Heart right ventricle (tissue), 16 donors: ENCODE data around the gene VARS2. TPM values are rescaled to one million over a fixed set of nuclear protein-coding genes. Genes with fewer than 3 reads are reported as not detected.

Source experiments
- ATAC-seq, 8 donors: fragments of 200-7000 bp; cut with Tn5 transposase; one replicate each; pipeline ENCODE4 v1.9.1; 2020; ENCODE audit warnings: mild to moderate bottlenecking in 8 of 8, moderate library complexity in 8 of 8, moderate number of reproducible peaks in 1 of 8
- DNase-seq, 2 donors: peaks; one replicate each; pipeline ENCODE4 v3.0.0-alpha.2; 2020
- H3K27ac ChIP-seq, 10 donors: fragments of 200-600 bp; sonication (generic) in 2 of 10; one replicate each; pipeline versions ENCODE4 v1.5.0 to v1.8.0; 2020 to 2022; ENCODE audit warnings: mild to moderate bottlenecking in 3 of 10
- H3K27me3 ChIP-seq, 7 donors: fragments of 200-600 bp; one replicate each; pipeline ENCODE4 v1.8.0; 2021 to 2022; ENCODE audit warnings: mild to moderate bottlenecking in 2 of 7
- H3K36me3 ChIP-seq, 9 donors: fragments of 200-600 bp; sonication (generic) in 1 of 9; one replicate each; pipeline versions ENCODE4 v1.5.0 to v1.8.0; 2020 to 2022; ENCODE audit warnings: mild to moderate bottlenecking in 2 of 9
- H3K4me1 ChIP-seq, 9 donors: fragments of 200-600 bp; sonication (generic) in 1 of 9; one replicate each; pipeline versions ENCODE4 v1.5.0 to v1.8.0; 2020 to 2022; ENCODE audit warnings: mild to moderate bottlenecking in 4 of 9
- H3K4me3 ChIP-seq, 10 donors: fragments of 200-600 bp; sonication (generic) in 2 of 10; one replicate each; pipeline versions ENCODE4 v1.5.0 to v1.8.0; 2020 to 2022; ENCODE audit warnings: mild to moderate bottlenecking in 7 of 10, moderate library complexity in 2 of 10
- H3K9me3 ChIP-seq, 11 donors: fragments of 200-600 bp in 10 of 11; sonication (generic) in 2 of 11; one replicate each; pipeline versions ENCODE4 v1.5.0 to v1.8.0; 2013 to 2022; ENCODE audit warnings: mild to moderate bottlenecking in 2 of 11, control low read depth in 1 of 11, moderate library complexity in 1 of 11
- CTCF ChIP-seq, 9 donors: fragments of 200-600 bp; sonication (generic) in 2 of 9; IDR thresholded peaks; one replicate each; pipeline versions ENCODE4 v1.5.0 to v1.8.0; 2021 to 2022; ENCODE audit warnings: antibody characterized with exemption in 9 of 9, mild to moderate bottlenecking in 5 of 9, moderate library complexity in 1 of 9
- WGBS, 2 donors: extraction: QIAGEN DNeasy Blood & Tissue Kit; methylation state at CpG; one replicate each; pipeline ENCODE4 v1.1.7; 2013; ENCODE audit warnings: inconsistent platforms in 1 of 2; 5-methylcytosine and 5-hydroxymethylcytosine counted together
- intact Hi-C, 10 donors: fragments of 100-400 bp; cut with DNase I; formaldehyde crosslinking; loops; one replicate each; pipeline versions ENCODE4 v1.11.1 to v1.14.2; 2022
- polyA plus RNA-seq, 2 donors: library from polyadenylated mRNA; stranded (reverse); fragments of 200-250 nt; gene quantifications; one replicate each; pipeline ENCODE4 v1.2.3, GENCODE V29; 2013
- total RNA-seq, 10 donors: library from RNA; stranded (reverse); fragmentation: NEBNext Ultra II Directional in 3 of 10; extraction: Animal tissue kit (Norgen Biotek cat#: 25700) in 3 of 10; gene quantifications; one replicate each; pipeline versions ENCODE4 v1.2.1 to v1.2.4, GENCODE V29; 2021 to 2023
- donor health status: Arrhythmogenic right ventricular cardiomyopathy.
- donor health status: ischemic (EF 13 %, LVEDD 7.1; RV severe dilation, severe dysfunction).
- donor health status: healthy with polysubstance abuse.
- donor health status: DM: no; HTN: yes; CAD: no.
- donor health status: DM: no; HTN: no; CAD: no.
- donor health status: ischemic (EF 25% LVEDD 6.9; RV normal size, moderate dysfunction).
- donor health status: ischemic (EF 25% LVEDD 5.7; RV mildly dilated, moderate dysfunction).
- donor health status: healthy.
- donor health status: DM: yes; HTN: yes; CAD: no.
- donor health status: Ischemic cardiomyopathy.
- donor health status: ischemic (EF 35%, LVEDD 5.7; RV mildly dilated, moderate dysfunction).
- donor health status: nonischemic (EF 11% LVEDD 7.7; RV severe dilation, severe dysfunction).
- donor health status: DM: yes; HTN: yes; CAD: no.
- donor health status: PGD.
- donor health status: ischemic (EF 29% LVEDD 5.4; RV normal size, mild dysfunction).
- donor health status: nonischemic (EF 23%, LVEDD 6.1; RV moderate dilation, normal function).

The VARS2 gene
- total and polyA plus RNA-seq, 12 donors: 9.3 to 28.4 (median 22.5) TPM

GRCh38 chr6:30876039-30876730 lies 37.9 kb upstream of the VARS2 start:
- ATAC-seq (no peak), DNase-seq (no peak)
- H3K27me3 ChIP-seq: no peaks in the 10 kb centered on the region
- no peak for TF ChIP-seq CTCF (IDR thresholded peaks at IDR 0.05)
- no peaks in the 10 kb centered on the region for H3K36me3 ChIP-seq
- H3K9me3 ChIP-seq: peaks cover 0 to 11% (median 2%) of the 10 kb centered on the region in 11 donors
- WGBS, 2 donors: 53 to 77% methylated on average over 4 of the region's 4 CpGs
- peaks cover 2 to 23% (median 12%) of the 10 kb centered on the region in 9 donors for H3K4me1 ChIP-seq
- intact Hi-C loops: loop anchor here in 9 of 10 donors (2.0 to 10.0 kb wide), 9 partner anchors 47 to 204 kb away; partner anchors contain the start of genes FLOT1 (in 3 of the 9), IER3 (in 3 of the 9), TUBB (in 3 of the 9) and DHX16 (in 1 of the 9)
- peak overlapping the region in 2 of 10 donors; percentile 2 to 17 for H3K27ac ChIP-seq
- H3K4me3 ChIP-seq: no peak overlapping the region

GRCh38 chr6:30877419-30878262 lies 36.4 kb upstream of the VARS2 start:
- no peaks in the 10 kb centered on the region for H3K36me3 ChIP-seq
- H3K4me1 ChIP-seq: peaks cover 8 to 32% (median 17%) of the 10 kb centered on the region in 9 donors
- DNase-seq: peak; percentile 86 to 92
- TF ChIP-seq CTCF (IDR thresholded peaks at IDR 0.05): peak; percentile 71 to 95 (median 88)
- peak; percentile 87 to 92 (median 89) for ATAC-seq
- no peaks in the 10 kb centered on the region for H3K27me3 ChIP-seq
- H3K9me3 ChIP-seq: no peaks in the 10 kb centered on the region
- 14 to 15% methylated on average over 15 of the region's 15 CpGs for WGBS, 2 donors
- peak overlapping the region in 9 of 10 donors; percentile 14 to 49 (median 40) for H3K4me3 ChIP-seq
- intact Hi-C loops: loop anchor here in 9 of 10 donors (1.0 to 10.0 kb wide), 10 partner anchors 49 to 205 kb away; partner anchors contain the start of genes FLOT1 (in 3 of the 9), IER3 (in 3 of the 9), TUBB (in 3 of the 9) and DHX16 (in 1 of the 9)
- peak overlapping the region in 9 of 10 donors; percentile 3 to 86 (median 78) for H3K27ac ChIP-seq

- intact Hi-C loops: loop anchor here in 9 of 10 donors (5.0 to 10.0 kb wide), 10 partner anchors 53 to 208 kb away; partner anchors contain the start of genes FLOT1 (in 4 of the 9), IER3 (in 4 of the 9), TUBB (in 3 of the 9) and DHX16 (in 1 of the 9)
Observed at GRCh38 chr6:30879684-30880427, 34.2 kb upstream of the VARS2 start.

More at GRCh38 chr6:30879684-30880427, 34.2 kb upstream of the VARS2 start:
- peaks cover 0 to 13% (median 0%) of the 10 kb centered on the region in 7 donors for H3K27me3 ChIP-seq
- H3K4me3 ChIP-seq: no peak overlapping the region
- no peak for ATAC-seq
- WGBS, 2 donors: 87 to 90% methylated on average over 8 of the region's 8 CpGs
- no peak overlapping the region for H3K27ac ChIP-seq
- no peaks in the 10 kb centered on the region for H3K36me3 ChIP-seq
- no peaks in the 10 kb centered on the region for H3K9me3 ChIP-seq
- no peak for TF ChIP-seq CTCF (IDR thresholded peaks at IDR 0.05)
- DNase-seq: no peak
- peaks cover 13 to 48% (median 22%) of the 10 kb centered on the region in 9 donors for H3K4me1 ChIP-seq
